Measurements from ENCODE around the gene CAGE1. TPM values are rescaled to one million over a fixed set of nuclear protein-coding genes. Genes with fewer than 3 reads are reported as not detected.

CAGE1 gene
- total and polyA plus RNA-seq, 4 donors, result 0.15 TPM; not detected in 3

DNA sequence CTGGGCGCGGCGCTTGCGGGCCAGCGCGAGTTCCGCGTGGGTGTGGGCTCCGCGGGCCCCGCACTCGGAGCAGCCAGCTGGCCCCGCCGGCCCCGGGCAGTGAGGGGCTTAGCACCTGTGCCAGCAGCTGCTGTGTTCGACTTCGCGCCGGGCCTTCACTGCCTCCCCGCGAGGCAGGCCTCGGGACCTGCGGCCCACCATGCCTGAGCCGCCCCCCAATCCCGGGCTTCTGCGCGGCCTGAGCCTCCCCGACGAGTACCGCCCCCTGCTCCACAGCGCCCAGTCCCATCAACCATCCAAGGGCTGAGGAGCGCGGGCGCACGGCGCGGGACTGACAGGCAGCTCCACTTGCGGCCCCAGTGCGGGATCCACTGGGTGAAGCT, 36.3 kb upstream of the CAGE1 start:
- DNase-seq, result no peak
- no peak overlapping the region for H3K27ac ChIP-seq (ENCODE audit: low read depth in 1 of 2, low read length in 1 of 2)
- 96 to 98% methylated on average over 39 of the region's 39 CpGs for WGBS, 2 donors

GRCh38 chr6:7424967-7425807, 35.6 kb upstream of the CAGE1 start:
- Histone ChIP-seq H3K4me1 (ENCODE audit: control insufficient read depth in 5 of 5, insufficient read depth in 5 of 5, low read length in 5 of 5) (no peaks in the 10 kb centered on the region), H3K27ac (ENCODE audit: low read depth in 1 of 2, low read length in 1 of 2) (no peak overlapping the region), H3K9ac (ENCODE audit: insufficient read depth in 1 of 2, low read length in 2 of 2) (no peak overlapping the region), H3K27me3 (ENCODE audit: control insufficient read depth in 3 of 3, insufficient read depth in 3 of 3, low read length in 2 of 3) (no peaks in the 10 kb centered on the region), H3K36me3 (ENCODE audit: control insufficient read depth in 4 of 4, insufficient read depth in 4 of 4, low read length in 4 of 4) (no peaks in the 10 kb centered on the region), H3K4me3 (no peak overlapping the region), H3K9me3 (ENCODE audit: control insufficient read depth in 4 of 4, insufficient read depth in 3 of 4, low read length in 3 of 4) (peaks cover 0 to 3% (median 0%) of the 10 kb centered on the region in 4 donors)
- ATAC-seq (ENCODE audit: insufficient read depth, low FRiP score) (peak; percentile 75), DNase-seq (peak in 2 of 3 donors; percentile 37 to 48)
- peak; percentile 16 for TF ChIP-seq CTCF (IDR thresholded peaks at IDR 0.05; ENCODE audit: control extremely low read depth, extremely low read depth)
- 86 to 89% methylated on average over 25 of the region's 25 CpGs for WGBS, 2 donors

More for the DNA sequence above, 36.3 kb upstream of the CAGE1 start:
- Histone ChIP-seq H3K27me3 (ENCODE audit: control insufficient read depth in 3 of 3, insufficient read depth in 3 of 3, low read length in 2 of 3) (no peaks in the 10 kb centered on the region), H3K36me3 (ENCODE audit: control insufficient read depth in 4 of 4, insufficient read depth in 4 of 4, low read length in 4 of 4) (no peaks in the 10 kb centered on the region), H3K4me3 (no peak overlapping the region), H3K4me1 (ENCODE audit: control insufficient read depth in 5 of 5, insufficient read depth in 5 of 5, low read length in 5 of 5) (no peaks in the 10 kb centered on the region), H3K9ac (ENCODE audit: insufficient read depth in 1 of 2, low read length in 2 of 2) (no peak overlapping the region), H3K9me3 (ENCODE audit: control insufficient read depth in 4 of 4, insufficient read depth in 3 of 4, low read length in 3 of 4) (peaks cover 0 to 3% (median 0%) of the 10 kb centered on the region in 4 donors)
- no peak for TF ChIP-seq CTCF (IDR thresholded peaks at IDR 0.05; ENCODE audit: control extremely low read depth, extremely low read depth)
- ATAC-seq (ENCODE audit: insufficient read depth, low FRiP score), result no peak

DNA sequence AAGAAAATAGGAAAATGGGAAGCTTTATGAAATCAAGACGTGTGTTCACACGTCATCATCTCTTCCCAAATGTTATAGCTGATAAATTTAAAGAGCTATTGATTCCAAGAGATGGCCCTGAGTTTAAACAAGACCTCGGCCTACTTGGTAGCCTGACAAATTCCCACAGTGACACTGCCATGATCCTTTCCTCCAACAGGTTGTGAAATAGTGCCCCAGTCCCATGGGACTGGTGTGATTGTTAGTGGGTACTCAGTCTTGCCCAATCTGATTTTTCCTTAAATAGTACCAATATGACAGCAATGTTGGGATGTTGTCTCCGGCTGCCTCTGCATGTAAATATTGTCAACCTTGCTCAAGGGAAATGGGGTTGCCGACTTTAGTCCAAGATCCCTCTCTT, 34.5 kb upstream of the CAGE1 start:
- Histone ChIP-seq H3K36me3 (ENCODE audit: control insufficient read depth in 4 of 4, insufficient read depth in 4 of 4, low read length in 4 of 4) (no peaks in the 10 kb centered on the region), H3K27ac (ENCODE audit: low read depth in 1 of 2, low read length in 1 of 2) (no peak overlapping the region), H3K9me3 (ENCODE audit: control insufficient read depth in 4 of 4, insufficient read depth in 3 of 4, low read length in 3 of 4) (peaks cover 0 to 3% (median 0%) of the 10 kb centered on the region in 4 donors), H3K4me1 (ENCODE audit: control insufficient read depth in 5 of 5, insufficient read depth in 5 of 5, low read length in 5 of 5) (peaks cover 0 to 6% (median 0%) of the 10 kb centered on the region in 5 donors), H3K27me3 (ENCODE audit: control insufficient read depth in 3 of 3, insufficient read depth in 3 of 3, low read length in 2 of 3) (no peaks in the 10 kb centered on the region), H3K4me3 (no peak overlapping the region), H3K9ac (ENCODE audit: insufficient read depth in 1 of 2, low read length in 2 of 2) (no peak overlapping the region)
- no peak for DNase-seq
- TF ChIP-seq CTCF (IDR thresholded peaks at IDR 0.05; ENCODE audit: control extremely low read depth, extremely low read depth), result no peak
- ATAC-seq (ENCODE audit: insufficient read depth, low FRiP score), result no peak
- WGBS, 2 donors, result 85% methylated on average over 5 of the region's 5 CpGs
